NCI-H2196 treated with DMSO at 0.1 percent for 48 hours (cell line): ENCODE data around the gene ADAM10.

Experiments used
- DNase-seq: peaks from one replicate; lab custom pipeline; 2025; ENCODE audit not compliant: unreplicated experiment; lab: John Stamatoyannopoulos, UW

ADAM10 gene

GRCh38 chr15:58554758-58555157, 194.7 kb downstream of the ADAM10 start:
- no peak for DNase-seq

- DNase-seq = no peak
Observed at GRCh38 chr15:58553365-58553918, 196.1 kb downstream of the ADAM10 start.

- no peak for DNase-seq
Observed at GRCh38 chr15:58552505-58553364, 196.8 kb downstream of the ADAM10 start.

GRCh38 chr15:58551764-58552504, 197.6 kb downstream of the ADAM10 start:
- no peak for DNase-seq

- no peak for DNase-seq
Observed at GRCh38 chr15:58551084-58551763, 198.3 kb downstream of the ADAM10 start.

- DNase-seq = no peak
Observed at GRCh38 chr15:58549785-58550074, 199.8 kb downstream of the ADAM10 start.

- DNase-seq = no peak
Observed at GRCh38 chr15:58549013-58549784, 200.3 kb downstream of the ADAM10 start.

GRCh38 chr15:58548308-58549012, 201.0 kb downstream of the ADAM10 start:
- DNase-seq = no peak

- no peak for DNase-seq
Observed at GRCh38 chr15:58547628-58548307, 201.7 kb downstream of the ADAM10 start.

- no peak for DNase-seq
Observed at GRCh38 chr15:58546635-58547627, 202.6 kb downstream of the ADAM10 start.

- DNase-seq = no peak
Observed at GRCh38 chr15:58546066-58546591, 203.4 kb downstream of the ADAM10 start.

- no peak for DNase-seq
Observed at GRCh38 chr15:58545307-58546065, 204.0 kb downstream of the ADAM10 start.

GRCh38 chr15:58544756-58545155, 204.8 kb downstream of the ADAM10 start:
- no peak for DNase-seq

GRCh38 chr15:58543664-58544335, 205.7 kb downstream of the ADAM10 start:
- DNase-seq = no peak

- no peak for DNase-seq
Observed at GRCh38 chr15:58541410-58542087, 208.0 kb downstream of the ADAM10 start.

GRCh38 chr15:58539548-58539947, 210.0 kb downstream of the ADAM10 start:
- DNase-seq = no peak
